HG03097 (cell line): ENCODE data around the gene MISP3.

Source experiments
- ATAC-seq: cut with Tn5 transposase; IDR thresholded peaks from one replicate; pipeline ENCODE4 v1.9.1; 2021; ENCODE audit not compliant: unreplicated experiment, low FRiP score

Gene MISP3

GRCh38 chr19:14118165-14119051 is 45.8 kb downstream of the MISP3 start:
- ATAC-seq, result no peak

GRCh38 chr19:14119146-14119545 is 46.6 kb downstream of the MISP3 start:
- ATAC-seq, result no peak

- no peak for ATAC-seq
Observed at GRCh38 chr19:14119644-14120496, 47.3 kb downstream of the MISP3 start.

GRCh38 chr19:14120497-14120780 is 47.9 kb downstream of the MISP3 start:
- ATAC-seq, result no peak

GRCh38 chr19:14122924-14123323 is 50.3 kb downstream of the MISP3 start:
- ATAC-seq, result no peak
